Breast epithelium (tissue), 3 donors: Measurements from ENCODE around the gene GDAP1L1.

Source experiments
- POLR2A ChIP-seq: fragments of 450-650 bp; IDR thresholded peaks from one replicate; pipeline ENCODE4 v1.6.1; 2016; ENCODE audit warnings: antibody characterized with exemption, mild to moderate bottlenecking, moderate library complexity
- TF ChIP-seq, protein P1 (sequence below), 3 donors: fragments of 450-650 bp; IDR thresholded peaks; one replicate each; pipeline ENCODE4 v1.5.1; 2016 to 2017; ENCODE audit warnings: antibody characterized with exemption in 3 of 3, mild to moderate bottlenecking in 3 of 3, moderate library complexity in 3 of 3

DNA sequence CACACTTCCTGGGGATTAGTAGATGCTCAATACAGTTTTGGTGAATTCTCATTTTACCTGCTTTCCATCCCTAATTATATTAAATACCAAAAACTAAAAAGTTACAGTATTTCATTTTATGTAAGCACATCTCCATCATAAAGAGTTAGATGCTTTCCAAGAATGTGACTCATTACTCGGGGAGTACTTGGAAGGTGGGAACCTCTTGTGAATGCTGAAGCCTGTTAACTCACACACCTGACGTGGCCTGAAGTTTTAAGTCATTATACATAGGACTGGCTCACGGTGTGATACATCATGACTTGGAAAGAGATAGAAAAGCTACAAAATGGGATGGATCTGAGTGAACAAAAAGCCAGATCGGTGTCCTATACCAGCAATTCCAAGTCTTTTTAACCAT is 34.3 kb upstream of the GDAP1L1 start:
- no peak for TF ChIP-seq POLR2A
- TF ChIP-seq, protein P1, sequence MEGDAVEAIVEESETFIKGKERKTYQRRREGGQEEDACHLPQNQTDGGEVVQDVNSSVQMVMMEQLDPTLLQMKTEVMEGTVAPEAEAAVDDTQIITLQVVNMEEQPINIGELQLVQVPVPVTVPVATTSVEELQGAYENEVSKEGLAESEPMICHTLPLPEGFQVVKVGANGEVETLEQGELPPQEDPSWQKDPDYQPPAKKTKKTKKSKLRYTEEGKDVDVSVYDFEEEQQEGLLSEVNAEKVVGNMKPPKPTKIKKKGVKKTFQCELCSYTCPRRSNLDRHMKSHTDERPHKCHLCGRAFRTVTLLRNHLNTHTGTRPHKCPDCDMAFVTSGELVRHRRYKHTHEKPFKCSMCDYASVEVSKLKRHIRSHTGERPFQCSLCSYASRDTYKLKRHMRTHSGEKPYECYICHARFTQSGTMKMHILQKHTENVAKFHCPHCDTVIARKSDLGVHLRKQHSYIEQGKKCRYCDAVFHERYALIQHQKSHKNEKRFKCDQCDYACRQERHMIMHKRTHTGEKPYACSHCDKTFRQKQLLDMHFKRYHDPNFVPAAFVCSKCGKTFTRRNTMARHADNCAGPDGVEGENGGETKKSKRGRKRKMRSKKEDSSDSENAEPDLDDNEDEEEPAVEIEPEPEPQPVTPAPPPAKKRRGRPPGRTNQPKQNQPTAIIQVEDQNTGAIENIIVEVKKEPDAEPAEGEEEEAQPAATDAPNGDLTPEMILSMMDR (IDR thresholded peaks at IDR 0.05) = no peak
